Measurements from ENCODE around the gene LRRC71. TPM values are rescaled to one million over a fixed set of nuclear protein-coding genes. Genes with fewer than 3 reads are reported as not detected.

LRRC71 gene
- polyA plus RNA-seq, 1 of the 3 experiments (the other 2 are of a cell fraction) = 0.03 TPM

GRCh38 chr1:156895927-156896326 is 24.5 kb upstream of the LRRC71 start:
- Histone ChIP-seq H3K9me2 (no peaks in the 10 kb centered on the region), H3K4me3 (ENCODE audit: low read depth in 2 of 2, low read length in 1 of 2) (no peak overlapping the region), H3K36me3 (replicated peaks in 1 of 2; ENCODE audit: control insufficient read depth in 1 of 2, insufficient read depth in 2 of 2, low read length in 1 of 2) (no peaks in the 10 kb centered on the region), H3K9ac (peak overlapping the region; percentile 15; the same call in 1 of the 2 replicates), H3F3A (replicated peaks; ENCODE audit: insufficient read depth) (peaks cover 33% of the 10 kb centered on the region), H3K79me2 (ENCODE audit: insufficient read depth) (no peaks in the 10 kb centered on the region), H2AFZ (ENCODE audit: low read depth) (no peak overlapping the region), H4K20me1 (ENCODE audit: insufficient read depth) (no peaks in the 10 kb centered on the region), H3K9me3 (no peaks in the 10 kb centered on the region), H3K4me1 (ENCODE audit: control insufficient read depth in 1 of 2, insufficient read depth in 2 of 2, low read depth in 1 of 2, low read length in 1 of 2) (peaks cover 40 to 58% of the 10 kb centered on the region in 2 experiments; a peak in 3 of 4 replicates), H3K4me2 (peak overlapping the region; percentile 77), H3K27me3 (ENCODE audit: insufficient read depth) (no peaks in the 10 kb centered on the region), H3K27ac (ENCODE audit: low read depth in 2 of 2, low read length in 1 of 2) (peak overlapping the region; percentile 87 to 96)
- TF ChIP-seq IRF3 (IDR thresholded peaks at IDR 0.05; ENCODE audit: low read depth, low read length) (no peak), NFIC (IDR thresholded peaks at IDR 0.05; ENCODE audit: borderline replicate concordance) (no peak), FOSL2 (IDR thresholded peaks at IDR 0.05; ENCODE audit: borderline replicate concordance, low read depth) (no peak), POLR2AphosphoS5 (IDR thresholded peaks at IDR 0.05; ENCODE audit: low read depth, low read length) (no peak), RFX5 (IDR thresholded peaks at IDR 0.05; ENCODE audit: low read length) (no peak), CHD2 (IDR thresholded peaks at IDR 0.05; ENCODE audit: low read length, partially characterized antibody) (no peak), RXRA (IDR thresholded peaks at IDR 0.05; ENCODE audit: borderline replicate concordance, low read depth) (no peak), YY1 (IDR thresholded peaks at IDR 0.05; ENCODE audit: low read depth) (no peak)
- no peak for DNase-seq
- ChIA-PET CTCF (interaction anchor here (1.0 to 9.4 kb wide), 3 partner anchors 15 to 235 kb away, joined by 3 to 110 read pairs (median 15); no protein-coding TSS in a partner anchor), POLR2A (no interaction called here)
- 95% methylated on average over 6 of the region's 6 CpGs for WGBS (ENCODE audit: low lambda C conversion rate)

- no peaks in the 10 kb centered on the region for H3K9me3 ChIP-seq
- no peaks in the 10 kb centered on the region for H3K79me2 ChIP-seq (ENCODE audit: insufficient read depth)
- peak overlapping the region; percentile 87 to 96 for H3K27ac ChIP-seq (ENCODE audit: low read depth in 2 of 2, low read length in 1 of 2)
- no peak overlapping the region for H2AFZ ChIP-seq (ENCODE audit: low read depth)
- 11% methylated on average over 8 of the region's 16 CpGs for WGBS (ENCODE audit: low lambda C conversion rate)
- H3K27me3 ChIP-seq (ENCODE audit: insufficient read depth) = no peaks in the 10 kb centered on the region
- H4K20me1 ChIP-seq (ENCODE audit: insufficient read depth) = no peaks in the 10 kb centered on the region
- H3F3A ChIP-seq (replicated peaks; ENCODE audit: insufficient read depth) = peaks cover 27% of the 10 kb centered on the region
- H3K9ac ChIP-seq = peak overlapping the region; percentile 74
- H3K36me3 ChIP-seq (replicated peaks in 1 of 2; ENCODE audit: control insufficient read depth in 1 of 2, insufficient read depth in 2 of 2, low read length in 1 of 2) = no peaks in the 10 kb centered on the region
- peaks cover 40 to 58% of the 10 kb centered on the region in 2 experiments; a peak in 3 of 4 replicates for H3K4me1 ChIP-seq (ENCODE audit: control insufficient read depth in 1 of 2, insufficient read depth in 2 of 2, low read depth in 1 of 2, low read length in 1 of 2)
- ChIA-PET CTCF (interaction anchor here (0.9 to 9.4 kb wide), 7 partner anchors 15 to 235 kb away, joined by 3 to 110 read pairs (median 3); no protein-coding TSS in a partner anchor), POLR2A (no interaction called here)
- DNase-seq = peak; percentile 46
- TF ChIP-seq NFIC (IDR thresholded peaks at IDR 0.05; ENCODE audit: borderline replicate concordance) (peak; percentile 87), FOSL2 (IDR thresholded peaks at IDR 0.05; ENCODE audit: borderline replicate concordance, low read depth) (peak; percentile 97), POLR2AphosphoS5 (IDR thresholded peaks at IDR 0.05; ENCODE audit: low read depth, low read length) (peak; percentile 58; the same call in 1 of the 2 replicates), USF1 (IDR thresholded peaks at IDR 0.05; ENCODE audit: borderline replicate concordance, low read depth) (no peak), RXRA (IDR thresholded peaks at IDR 0.05; ENCODE audit: borderline replicate concordance, low read depth) (peak; percentile 99), EP300 (IDR thresholded peaks at IDR 0.05; ENCODE audit: borderline replicate concordance in 1 of 2, low read depth in 1 of 2, low read length in 1 of 2) (peak in 1 of 2 experiments; percentile 81; a peak in 1 of 4 replicates), TEAD4 (IDR thresholded peaks at IDR 0.05; ENCODE audit: borderline replicate concordance, insufficient read depth) (peak; percentile 95), YY1 (IDR thresholded peaks at IDR 0.05; ENCODE audit: low read depth) (no peak), TCF12 (IDR thresholded peaks at IDR 0.05) (peak; percentile 81), JUND (IDR thresholded peaks at IDR 0.05) (peak; percentile 92), FOXJ3 (CRISPR knock-in tag; IDR thresholded peaks at IDR 0.05) (no peak), MAX (IDR thresholded peaks at IDR 0.05; ENCODE audit: low read depth) (peak; percentile 66), FOXM1 (IDR thresholded peaks at IDR 0.05; ENCODE audit: low read depth) (peak; percentile 15; the same call in 1 of the 2 replicates), GATA2 (CRISPR knock-in tag; IDR thresholded peaks at IDR 0.05) (no peak), PBX3 (IDR thresholded peaks at IDR 0.05) (peak; percentile 45)
- no peaks in the 10 kb centered on the region for H3K9me2 ChIP-seq
- peak overlapping the region; percentile 77 for H3K4me2 ChIP-seq
- H3K4me3 ChIP-seq (ENCODE audit: low read depth in 2 of 2, low read length in 1 of 2) = peak overlapping the region in 1 of 2 experiments; percentile 38; a peak in 1 of 4 replicates
These were observed 23.9 kb upstream of the LRRC71 start for GRCh38 chr1:156896490-156897033.
